Chondrocyte (in vitro differentiated cells): ENCODE results near the gene AKR1B15. TPM values are rescaled to one million over a fixed set of nuclear protein-coding genes. Genes with fewer than 3 reads are reported as not detected.
A peak's percentile ranks its signal among the peaks of the same experiment; 100 is the strongest.

Source experiments
- DNase-seq: peaks from one replicate; pipeline ENCODE4 v3.0.0; 2021; ENCODE audit warnings: mixed read lengths, low spot score
- H3K27ac Mint-ChIP-seq: one replicate; pipeline ENCODE4 v1.8.0; 2021; ENCODE audit warnings: mild to moderate bottlenecking, moderate library complexity, mixed read lengths; ENCODE audit not compliant: unreplicated experiment
- H3K27me3 Mint-ChIP-seq: 2 replicates; pipeline ENCODE4 v1.8.0; 2021; ENCODE audit warnings: low read depth, mixed read lengths
- H3K36me3 Mint-ChIP-seq: 2 replicates; pipeline ENCODE4 v1.8.0; 2021; ENCODE audit warnings: low read depth, mixed read lengths
- H3K4me1 Mint-ChIP-seq: 2 replicates; pipeline ENCODE4 v1.8.0; 2021; ENCODE audit warnings: low read depth, mild to moderate bottlenecking, mixed read lengths
- H3K4me3 Mint-ChIP-seq: one replicate; pipeline ENCODE4 v1.8.0; 2021; ENCODE audit warnings: mild to moderate bottlenecking, moderate library complexity, mixed read lengths; ENCODE audit not compliant: unreplicated experiment
- H3K9me3 Mint-ChIP-seq: 2 replicates; pipeline ENCODE4 v1.8.0; 2021; ENCODE audit warnings: low read depth, mixed read lengths
- total RNA-seq: library from RNA; stranded (reverse); gene quantifications from 3 replicates; pipeline ENCODE4 v1.2.1, GENCODE V29; 2021
- TF ChIP-seq, protein P1 (sequence below): fragments of 200-600 bp; sonication (generic); IDR thresholded peaks from 2 replicates; pipeline ENCODE4 v1.5.0; 2021; ENCODE audit warnings: antibody characterized with exemption, mild to moderate bottlenecking, moderate library complexity

AKR1B15 gene
- total RNA-seq, 1 donor from 2014 or later, result not detected

DNA sequence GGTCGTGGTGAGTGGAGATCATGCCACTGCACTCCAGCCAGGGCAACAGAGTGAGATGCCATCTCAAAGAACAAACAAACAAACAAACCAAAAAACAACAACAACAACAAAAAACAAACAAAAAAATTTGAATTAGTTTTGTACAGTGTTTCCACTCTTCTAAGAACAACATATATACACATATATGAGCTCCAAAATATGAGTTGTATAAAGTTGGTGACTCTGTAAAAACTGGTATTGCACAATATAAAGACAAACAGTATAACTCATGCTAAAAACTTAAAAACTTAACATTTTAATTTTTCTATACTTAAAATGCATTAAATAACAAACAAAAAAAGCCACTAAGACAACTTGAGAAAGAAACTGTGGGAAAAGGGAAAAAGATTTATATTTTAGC lies 46.0 kb downstream of the AKR1B15 start:
- TF ChIP-seq, protein P1, sequence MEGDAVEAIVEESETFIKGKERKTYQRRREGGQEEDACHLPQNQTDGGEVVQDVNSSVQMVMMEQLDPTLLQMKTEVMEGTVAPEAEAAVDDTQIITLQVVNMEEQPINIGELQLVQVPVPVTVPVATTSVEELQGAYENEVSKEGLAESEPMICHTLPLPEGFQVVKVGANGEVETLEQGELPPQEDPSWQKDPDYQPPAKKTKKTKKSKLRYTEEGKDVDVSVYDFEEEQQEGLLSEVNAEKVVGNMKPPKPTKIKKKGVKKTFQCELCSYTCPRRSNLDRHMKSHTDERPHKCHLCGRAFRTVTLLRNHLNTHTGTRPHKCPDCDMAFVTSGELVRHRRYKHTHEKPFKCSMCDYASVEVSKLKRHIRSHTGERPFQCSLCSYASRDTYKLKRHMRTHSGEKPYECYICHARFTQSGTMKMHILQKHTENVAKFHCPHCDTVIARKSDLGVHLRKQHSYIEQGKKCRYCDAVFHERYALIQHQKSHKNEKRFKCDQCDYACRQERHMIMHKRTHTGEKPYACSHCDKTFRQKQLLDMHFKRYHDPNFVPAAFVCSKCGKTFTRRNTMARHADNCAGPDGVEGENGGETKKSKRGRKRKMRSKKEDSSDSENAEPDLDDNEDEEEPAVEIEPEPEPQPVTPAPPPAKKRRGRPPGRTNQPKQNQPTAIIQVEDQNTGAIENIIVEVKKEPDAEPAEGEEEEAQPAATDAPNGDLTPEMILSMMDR, result no peak
- no peak for DNase-seq
- Mint-ChIP-seq H3K36me3 (peaks cover 4% of the 10 kb centered on the region), H3K27me3 (no peaks in the 10 kb centered on the region), H3K4me3 (no peak overlapping the region), H3K4me1 (peaks cover 14% of the 10 kb centered on the region), H3K27ac (peak overlapping the region; percentile 69), H3K9me3 (peaks cover 27% of the 10 kb centered on the region)

DNA sequence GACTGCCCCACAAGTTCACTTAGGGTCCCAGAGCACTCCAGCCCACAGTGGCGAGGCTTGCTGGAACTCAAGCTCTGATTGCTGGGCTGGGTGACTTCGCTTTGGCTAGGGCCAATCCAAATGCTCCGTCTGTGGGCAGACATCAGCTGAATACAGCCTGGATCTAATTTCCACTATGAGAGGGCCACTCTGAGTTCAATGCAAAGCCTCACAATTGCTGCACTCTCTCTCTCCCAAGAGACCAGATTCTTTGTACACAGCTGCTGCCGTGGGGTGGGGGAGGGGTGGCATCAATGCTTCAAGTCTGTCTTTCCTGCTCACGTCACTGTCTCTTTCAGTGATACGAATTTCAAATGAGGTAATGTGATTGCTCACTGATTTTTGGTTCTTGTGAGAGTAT lies 50.5 kb downstream of the AKR1B15 start:
- Mint-ChIP-seq H3K27ac (no peak overlapping the region), H3K9me3 (peaks cover 7% of the 10 kb centered on the region), H3K4me1 (peaks cover 5% of the 10 kb centered on the region), H3K4me3 (no peak overlapping the region), H3K36me3 (no peaks in the 10 kb centered on the region), H3K27me3 (peaks cover 4% of the 10 kb centered on the region)
- DNase-seq, result no peak
- TF ChIP-seq, protein P1, result no peak

DNA sequence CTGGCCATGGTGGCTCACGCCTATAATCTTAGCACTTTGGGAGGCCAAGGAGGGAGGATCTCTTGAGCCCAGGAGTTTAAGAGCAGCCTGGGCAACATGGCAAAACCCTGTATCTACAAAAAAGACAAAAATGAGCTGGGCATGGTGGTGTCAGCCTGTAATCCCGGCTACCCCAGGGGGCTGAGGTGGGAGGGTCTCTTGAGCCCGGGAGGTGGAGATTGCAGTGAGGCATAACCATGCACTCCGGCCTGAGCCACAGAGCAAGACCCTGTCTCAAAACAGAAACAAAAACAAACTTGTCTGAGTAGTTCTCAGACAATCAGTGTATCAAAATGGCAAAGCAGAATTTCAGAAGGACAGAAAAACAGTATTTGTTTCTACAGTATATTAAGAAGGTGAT lies 52.5 kb downstream of the AKR1B15 start:
- TF ChIP-seq, protein P1, result no peak
- H3K27me3 Mint-ChIP-seq, result peaks cover 14% of the 10 kb centered on the region
- H3K27ac Mint-ChIP-seq, result no peak overlapping the region
- peaks cover 2% of the 10 kb centered on the region for H3K4me1 Mint-ChIP-seq
- H3K9me3 Mint-ChIP-seq, result peaks cover 7% of the 10 kb centered on the region
- H3K36me3 Mint-ChIP-seq, result no peaks in the 10 kb centered on the region
- H3K4me3 Mint-ChIP-seq, result no peak overlapping the region
- no peak for DNase-seq

DNA sequence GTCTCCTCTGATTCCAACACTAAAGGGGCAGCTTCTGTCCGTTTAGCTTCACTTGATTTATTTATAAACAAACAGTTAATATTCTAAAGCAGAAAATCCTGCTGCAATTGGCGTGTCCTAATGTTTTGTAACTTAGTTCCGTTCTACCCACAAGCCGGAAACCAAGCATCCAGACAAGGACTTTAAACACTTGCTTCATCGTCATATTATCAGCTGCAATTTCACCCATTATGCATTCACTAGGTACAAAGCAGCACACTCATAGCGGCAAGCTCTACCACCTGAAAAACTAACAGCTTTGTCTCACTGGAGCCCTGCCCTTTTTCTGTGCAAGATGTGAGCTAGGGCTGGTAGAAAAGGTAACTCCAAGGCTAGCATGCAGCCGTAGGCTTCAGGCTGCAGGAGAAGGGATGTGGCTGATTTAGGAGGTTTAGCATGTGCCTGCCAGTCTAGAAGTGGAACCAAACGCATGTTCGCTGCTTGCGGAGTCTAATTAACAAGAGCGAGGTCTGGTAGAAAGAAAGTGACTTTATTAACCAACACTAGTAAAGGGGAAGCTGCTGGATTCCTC lies 54.1 kb downstream of the AKR1B15 start:
- H3K9me3 Mint-ChIP-seq, result peaks cover 7% of the 10 kb centered on the region
- H3K4me1 Mint-ChIP-seq, result peaks cover 3% of the 10 kb centered on the region
- no peak for DNase-seq
- TF ChIP-seq, protein P1, result no peak
- H3K27me3 Mint-ChIP-seq, result peaks cover 16% of the 10 kb centered on the region
- H3K4me3 Mint-ChIP-seq, result no peak overlapping the region
- no peaks in the 10 kb centered on the region for H3K36me3 Mint-ChIP-seq
- H3K27ac Mint-ChIP-seq, result no peak overlapping the region

DNA sequence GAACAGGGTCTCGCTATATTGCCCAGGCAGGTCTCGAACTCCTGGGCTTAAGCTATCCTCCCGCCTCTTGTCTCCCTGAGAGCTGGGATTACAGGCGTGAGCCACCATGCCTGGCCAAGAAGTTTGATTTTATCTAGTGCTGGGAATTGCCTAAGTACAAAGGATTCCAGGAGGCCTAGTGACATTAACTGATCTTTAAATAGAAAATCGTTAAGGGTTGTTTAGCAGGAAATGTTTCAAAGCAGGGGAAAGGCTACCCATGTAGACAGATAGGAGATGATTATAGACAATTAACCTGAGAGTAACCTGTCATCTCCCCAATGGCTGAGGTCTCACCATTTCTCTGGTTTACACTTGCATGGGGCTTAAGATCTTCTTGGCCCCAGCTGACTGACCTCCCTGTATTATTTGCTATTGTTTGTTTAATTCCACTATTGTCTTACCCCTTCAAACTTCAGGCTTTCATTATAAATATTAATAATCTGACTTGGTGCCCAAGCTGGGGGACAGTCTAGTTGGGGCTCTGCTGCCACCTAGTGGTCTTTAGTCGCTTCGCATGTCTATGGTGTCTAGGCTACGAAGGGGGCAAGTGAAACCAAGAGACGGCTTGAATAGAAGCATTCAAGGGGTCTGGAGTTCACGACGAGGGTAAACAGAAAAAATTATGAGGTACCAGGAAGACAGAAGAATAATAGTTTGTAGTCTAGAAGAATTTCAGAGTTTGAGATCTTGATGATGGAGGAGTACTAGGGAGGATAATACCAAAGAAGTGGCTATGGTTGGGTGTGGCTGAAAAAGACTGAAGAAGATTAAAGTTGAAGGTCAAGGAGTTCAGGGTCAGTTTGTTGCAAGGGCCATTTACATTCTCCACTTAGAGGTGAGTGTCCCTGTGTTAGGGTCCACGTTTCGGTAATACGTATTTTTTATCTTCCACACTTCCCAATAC lies 57.3 kb downstream of the AKR1B15 start:
- TF ChIP-seq, protein P1, result peak; percentile 98
- peaks cover 16% of the 10 kb centered on the region for H3K27me3 Mint-ChIP-seq
- H3K36me3 Mint-ChIP-seq, result no peaks in the 10 kb centered on the region
- peak overlapping the region; percentile 48 for H3K4me3 Mint-ChIP-seq
- H3K4me1 Mint-ChIP-seq, result peaks cover 3% of the 10 kb centered on the region
- no peak overlapping the region for H3K27ac Mint-ChIP-seq
- no peak for DNase-seq
- no peaks in the 10 kb centered on the region for H3K9me3 Mint-ChIP-seq
